PC-3 (cell line): ENCODE results near the gene FOXN4.

Source experiments
- EZH2phosphoT487 ChIP-seq: fragments of 300-600 bp; sonication (generic); IDR thresholded peaks from 2 replicates; pipeline ENCODE4 v1.6.1; 2018; ENCODE audit warnings: mild to moderate bottlenecking, antibody characterized with exemption, low read length, borderline replicate concordance
- TF ChIP-seq, protein P1 (sequence below): fragments of 300-600 bp; sonication (generic); conservative IDR thresholded peaks from 2 replicates; pipeline ENCODE4 v1.5.1; 2017; ENCODE audit warnings: antibody characterized with exemption, low read depth, mild to moderate bottlenecking, low read length

DNA sequence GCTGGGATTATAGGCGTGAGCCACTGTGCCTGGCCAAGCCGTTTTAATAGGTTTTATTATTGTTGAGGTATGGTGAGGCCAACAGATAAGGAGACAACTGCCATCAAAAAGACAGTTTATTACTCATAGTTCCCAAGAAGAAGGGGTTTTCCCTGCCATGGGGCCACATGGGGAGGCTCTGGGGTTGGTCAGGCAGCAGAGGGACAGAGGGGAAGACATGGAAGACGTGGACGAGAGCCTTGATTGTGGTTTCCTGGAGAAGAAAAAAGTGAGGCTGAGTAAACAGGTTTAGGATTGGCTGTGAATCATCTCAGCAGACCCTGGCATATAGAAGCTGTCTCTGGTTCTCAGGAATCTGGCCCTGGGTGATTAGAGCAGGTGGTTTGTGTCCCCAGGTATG lies 69.9 kb downstream of the FOXN4 start:
- TF ChIP-seq, protein P1, sequence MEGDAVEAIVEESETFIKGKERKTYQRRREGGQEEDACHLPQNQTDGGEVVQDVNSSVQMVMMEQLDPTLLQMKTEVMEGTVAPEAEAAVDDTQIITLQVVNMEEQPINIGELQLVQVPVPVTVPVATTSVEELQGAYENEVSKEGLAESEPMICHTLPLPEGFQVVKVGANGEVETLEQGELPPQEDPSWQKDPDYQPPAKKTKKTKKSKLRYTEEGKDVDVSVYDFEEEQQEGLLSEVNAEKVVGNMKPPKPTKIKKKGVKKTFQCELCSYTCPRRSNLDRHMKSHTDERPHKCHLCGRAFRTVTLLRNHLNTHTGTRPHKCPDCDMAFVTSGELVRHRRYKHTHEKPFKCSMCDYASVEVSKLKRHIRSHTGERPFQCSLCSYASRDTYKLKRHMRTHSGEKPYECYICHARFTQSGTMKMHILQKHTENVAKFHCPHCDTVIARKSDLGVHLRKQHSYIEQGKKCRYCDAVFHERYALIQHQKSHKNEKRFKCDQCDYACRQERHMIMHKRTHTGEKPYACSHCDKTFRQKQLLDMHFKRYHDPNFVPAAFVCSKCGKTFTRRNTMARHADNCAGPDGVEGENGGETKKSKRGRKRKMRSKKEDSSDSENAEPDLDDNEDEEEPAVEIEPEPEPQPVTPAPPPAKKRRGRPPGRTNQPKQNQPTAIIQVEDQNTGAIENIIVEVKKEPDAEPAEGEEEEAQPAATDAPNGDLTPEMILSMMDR: no peak
- TF ChIP-seq EZH2phosphoT487: no peak
